Upper lobe of left lung (tissue), 6 donors: ENCODE measurements around the gene ZNF438. TPM values are rescaled to one million over a fixed set of nuclear protein-coding genes. Genes with fewer than 3 reads are reported as not detected.
A peak's percentile ranks its signal among the peaks of the same experiment; 100 is the strongest.
"Not testable (repeated sequence)": the region's sequence is repeated elsewhere in the genome, so short reads cannot be mapped to it uniquely, and the experiment has no call there.

Source experiments
- ATAC-seq, 2 donors: fragments of 200-7000 bp; cut with Tn5 transposase; one replicate each; pipeline ENCODE4 v1.9.1; 2022; ENCODE audit warnings: mild to moderate bottlenecking in 2 of 2, moderate library complexity in 2 of 2; ENCODE audit not compliant: low FRiP score in 2 of 2
- DNase-seq, 2 donors: peaks; one replicate each; pipeline ENCODE4 v3.0.0-alpha.2; 2019 to 2020
- H3K27ac ChIP-seq, 4 donors: fragments of 200-600 bp; sonication (generic); one replicate each; pipeline ENCODE4 v1.5.1; 2016 to 2019
- H3K27me3 ChIP-seq, 4 donors: fragments of 200-600 bp; sonication (generic); one replicate each; pipeline ENCODE4 v1.5.1; 2017 to 2019
- H3K36me3 ChIP-seq, 4 donors: fragments of 200-600 bp; sonication (generic); one replicate each; pipeline ENCODE4 v1.5.1; 2016 to 2019
- H3K4me1 ChIP-seq, 4 donors: fragments of 200-600 bp; sonication (generic); one replicate each; pipeline ENCODE4 v1.5.1; 2018 to 2019
- H3K4me3 ChIP-seq, 4 donors: fragments of 200-600 bp; sonication (generic); one replicate each; pipeline ENCODE4 v1.5.1; 2017 to 2019; ENCODE audit warnings: mild to moderate bottlenecking in 2 of 4, moderate library complexity in 1 of 4
- H3K9me3 ChIP-seq, 4 donors: fragments of 200-600 bp; sonication (generic); one replicate each; pipeline ENCODE4 v1.5.1; 2018 to 2019
- EP300 ChIP-seq, 4 donors: sonication (generic); formaldehyde crosslinking; IDR thresholded peaks; one replicate each; pipeline ENCODE4 v1.5.1; 2017; ENCODE audit warnings: antibody characterized with exemption in 4 of 4, control low read depth in 2 of 4
- POLR2A ChIP-seq, 4 donors: fragments of 450-650 bp; IDR thresholded peaks; one replicate each; pipeline ENCODE4 v1.5.1; 2016 to 2017; ENCODE audit warnings: antibody characterized with exemption in 4 of 4, mild to moderate bottlenecking in 2 of 4
- POLR2AphosphoS5 ChIP-seq, 2 donors: sonication (generic); formaldehyde crosslinking; IDR thresholded peaks; one replicate each; pipeline ENCODE4 v1.5.1; 2017; ENCODE audit warnings: antibody characterized with exemption in 2 of 2
- WGBS, 2 donors: methylation state at CpG; one replicate each; pipeline ENCODE4 v1.1.5; 2017 to 2018; 5-methylcytosine and 5-hydroxymethylcytosine counted together
- total RNA-seq, 6 donors: library from RNA; depleted of rRNA in 4 of 6; stranded (reverse); fragments of >200 nt in 4 of 6; gene quantifications; one replicate each; pipeline versions ENCODE4 v1.1.0 to v1.2.1, GENCODE V29; 2016 to 2021
- TF ChIP-seq, protein P1 (sequence below), 6 experiments: fragments of 450-650 bp in 4 of 6; fragments of 200-600 bp in 2 of 6; sonication (generic) in 2 of 6; IDR thresholded peaks; one replicate each; pipeline ENCODE4 v1.5.1; 2016 to 2019; ENCODE audit warnings: antibody characterized with exemption in 6 of 6
- donor health status: DM: no; HTN: no; CAD: no; lungs with moderate emphysema.
- donor health status: DM: no; HTN: yes; CAD: no; lungs with severe emphysema.

ZNF438 gene
- total RNA-seq, 6 donors from 2014 or later: 10.5 to 25.1 (median 13.7) TPM

DNA sequence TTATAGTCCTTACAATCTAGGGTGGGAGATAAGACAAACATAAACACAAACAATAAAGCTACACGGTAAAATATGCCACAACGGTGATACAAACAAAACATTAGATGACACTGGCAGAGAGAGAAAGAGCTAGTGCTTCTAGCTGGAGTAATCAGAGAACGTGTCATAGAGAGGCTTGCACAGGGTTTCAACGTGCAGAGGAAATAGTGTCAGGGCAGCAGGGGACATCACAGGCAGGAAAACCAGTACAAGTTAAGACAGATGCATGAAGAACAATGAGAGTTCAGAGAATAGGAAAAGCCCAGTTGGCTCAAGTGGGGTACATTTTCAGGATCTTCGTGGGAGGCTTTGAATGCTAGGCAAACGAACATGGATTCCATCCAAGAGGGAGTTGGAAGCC lies 91.4 kb downstream of the ZNF438 start:
- Histone ChIP-seq H3K4me3 (no peak overlapping the region), H3K27me3 (no peaks in the 10 kb centered on the region), H3K27ac (no peak overlapping the region), H3K9me3 (no peaks in the 10 kb centered on the region), H3K4me1 (peaks cover 0 to 3% (median 0%) of the 10 kb centered on the region in 4 donors), H3K36me3 (no peaks in the 10 kb centered on the region)
- TF ChIP-seq, protein P1, sequence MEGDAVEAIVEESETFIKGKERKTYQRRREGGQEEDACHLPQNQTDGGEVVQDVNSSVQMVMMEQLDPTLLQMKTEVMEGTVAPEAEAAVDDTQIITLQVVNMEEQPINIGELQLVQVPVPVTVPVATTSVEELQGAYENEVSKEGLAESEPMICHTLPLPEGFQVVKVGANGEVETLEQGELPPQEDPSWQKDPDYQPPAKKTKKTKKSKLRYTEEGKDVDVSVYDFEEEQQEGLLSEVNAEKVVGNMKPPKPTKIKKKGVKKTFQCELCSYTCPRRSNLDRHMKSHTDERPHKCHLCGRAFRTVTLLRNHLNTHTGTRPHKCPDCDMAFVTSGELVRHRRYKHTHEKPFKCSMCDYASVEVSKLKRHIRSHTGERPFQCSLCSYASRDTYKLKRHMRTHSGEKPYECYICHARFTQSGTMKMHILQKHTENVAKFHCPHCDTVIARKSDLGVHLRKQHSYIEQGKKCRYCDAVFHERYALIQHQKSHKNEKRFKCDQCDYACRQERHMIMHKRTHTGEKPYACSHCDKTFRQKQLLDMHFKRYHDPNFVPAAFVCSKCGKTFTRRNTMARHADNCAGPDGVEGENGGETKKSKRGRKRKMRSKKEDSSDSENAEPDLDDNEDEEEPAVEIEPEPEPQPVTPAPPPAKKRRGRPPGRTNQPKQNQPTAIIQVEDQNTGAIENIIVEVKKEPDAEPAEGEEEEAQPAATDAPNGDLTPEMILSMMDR (IDR thresholded peaks at IDR 0.05): no peak
- TF ChIP-seq POLR2A (IDR thresholded peaks at IDR 0.05) (no peak), EP300 (IDR thresholded peaks at IDR 0.05) (no peak), POLR2AphosphoS5 (IDR thresholded peaks at IDR 0.05) (no peak)
- DNase-seq (no peak), ATAC-seq (no peak)
- 46 to 58% methylated on average over 6 of the region's 6 CpGs for WGBS, 2 donors

DNA sequence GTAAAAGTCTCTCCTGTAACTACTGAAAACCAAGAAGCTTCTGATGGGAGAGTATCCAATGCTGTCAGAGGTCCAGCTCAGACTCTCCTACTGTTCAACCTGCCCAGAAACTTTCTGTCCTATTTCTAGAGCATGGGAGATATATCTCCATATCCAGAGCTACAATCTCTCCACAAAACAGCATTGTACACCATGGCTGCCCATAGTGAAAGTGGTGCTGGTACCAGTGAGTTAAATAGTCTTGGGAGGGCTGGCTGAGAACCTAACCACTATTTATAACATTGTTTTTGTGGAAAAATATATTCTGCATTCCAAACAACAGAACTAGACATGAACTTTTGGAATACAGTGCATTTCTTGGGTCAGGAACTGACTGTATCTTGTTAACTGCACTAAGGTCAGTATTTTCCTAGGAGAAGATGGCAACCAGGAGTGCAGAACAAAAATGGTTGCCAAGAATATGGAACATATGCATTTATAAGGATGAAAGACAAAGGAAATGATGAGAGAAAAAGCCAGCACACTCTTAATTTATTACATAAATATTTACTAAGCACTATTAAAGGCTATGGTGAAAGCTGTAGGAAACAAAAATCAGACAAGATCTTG lies 91.9 kb downstream of the ZNF438 start:
- no peaks in the 10 kb centered on the region for H3K27me3 ChIP-seq
- no peak for ATAC-seq
- H3K36me3 ChIP-seq: peaks cover 0 to 4% (median 0%) of the 10 kb centered on the region in 4 donors
- TF ChIP-seq POLR2AphosphoS5 (IDR thresholded peaks at IDR 0.05) (no peak), EP300 (IDR thresholded peaks at IDR 0.05) (no peak), POLR2A (IDR thresholded peaks at IDR 0.05) (no peak)
- TF ChIP-seq, protein P1 (IDR thresholded peaks at IDR 0.05): no peak
- H3K27ac ChIP-seq: no peak overlapping the region
- H3K9me3 ChIP-seq: no peaks in the 10 kb centered on the region
- H3K4me3 ChIP-seq: no peak overlapping the region
- no peak for DNase-seq
- peaks cover 0 to under 1% (median 0%) of the 10 kb centered on the region in 4 donors for H3K4me1 ChIP-seq

DNA sequence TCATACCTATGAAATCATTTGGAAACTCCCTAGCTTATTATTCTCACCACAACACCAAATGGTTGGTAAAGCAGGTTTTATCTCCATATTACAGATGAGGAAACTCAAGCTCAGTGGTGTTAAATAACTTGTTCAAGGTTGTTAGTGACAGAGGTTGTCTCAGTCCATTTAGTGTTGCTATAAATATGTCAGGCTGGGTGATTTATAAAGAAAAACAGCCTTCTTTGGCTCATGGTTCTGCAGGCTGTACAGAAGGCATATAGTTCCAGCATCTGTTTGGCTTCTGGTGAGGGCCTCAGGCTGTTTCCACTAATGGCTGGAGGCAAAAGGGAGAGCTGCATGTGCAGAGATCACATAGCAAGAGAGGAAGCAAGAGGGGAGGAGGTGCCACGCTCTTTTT lies 96.6 kb downstream of the ZNF438 start:
- TF ChIP-seq POLR2A (IDR thresholded peaks at IDR 0.05): no peak
- no peak for TF ChIP-seq POLR2AphosphoS5 (IDR thresholded peaks at IDR 0.05)
- no peak for TF ChIP-seq EP300 (IDR thresholded peaks at IDR 0.05)
- TF ChIP-seq, protein P1 (IDR thresholded peaks at IDR 0.05): no peak
- DNase-seq (no peak), ATAC-seq (no peak)
- Histone ChIP-seq H3K9me3 (no peaks in the 10 kb centered on the region), H3K4me1 (no peaks in the 10 kb centered on the region), H3K27me3 (no peaks in the 10 kb centered on the region), H3K36me3 (peaks cover 0 to 10% (median 2%) of the 10 kb centered on the region in 4 donors), H3K27ac (no peak overlapping the region), H3K4me3 (no peak overlapping the region)
- 73 to 95% methylated on average over 1 of the region's 1 CpG for WGBS, 2 donors

DNA sequence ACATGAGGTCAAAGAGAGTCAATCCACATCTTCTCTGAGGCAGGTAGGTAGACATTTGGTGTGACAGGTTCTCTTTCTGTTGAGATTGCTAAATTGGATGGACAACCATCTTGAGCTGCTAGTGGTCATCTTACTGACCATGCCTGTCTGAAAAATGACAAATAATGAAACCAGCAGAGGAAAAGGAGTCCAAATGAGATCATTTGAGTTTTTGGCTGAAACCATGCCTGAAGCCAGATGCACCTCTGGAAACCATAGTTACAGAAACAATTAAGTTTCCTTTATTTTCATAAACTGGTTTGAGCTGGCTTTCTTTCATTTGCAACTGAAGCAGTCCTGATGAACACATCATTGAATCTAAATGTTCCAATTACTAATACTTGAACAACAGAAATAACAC lies 100.6 kb downstream of the ZNF438 start:
- DNase-seq: no peak
- Histone ChIP-seq H3K9me3 (no peaks in the 10 kb centered on the region), H3K36me3 (peaks cover 0 to 20% (median 5%) of the 10 kb centered on the region in 4 donors), H3K4me1 (no peaks in the 10 kb centered on the region), H3K27ac (no peak overlapping the region), H3K4me3 (no peak overlapping the region), H3K27me3 (no peaks in the 10 kb centered on the region)
- no peak for ATAC-seq
- TF ChIP-seq, protein P1 (IDR thresholded peaks at IDR 0.05): no peak
- TF ChIP-seq POLR2A (IDR thresholded peaks at IDR 0.05) (no peak), POLR2AphosphoS5 (IDR thresholded peaks at IDR 0.05) (no peak), EP300 (IDR thresholded peaks at IDR 0.05) (no peak)

DNA sequence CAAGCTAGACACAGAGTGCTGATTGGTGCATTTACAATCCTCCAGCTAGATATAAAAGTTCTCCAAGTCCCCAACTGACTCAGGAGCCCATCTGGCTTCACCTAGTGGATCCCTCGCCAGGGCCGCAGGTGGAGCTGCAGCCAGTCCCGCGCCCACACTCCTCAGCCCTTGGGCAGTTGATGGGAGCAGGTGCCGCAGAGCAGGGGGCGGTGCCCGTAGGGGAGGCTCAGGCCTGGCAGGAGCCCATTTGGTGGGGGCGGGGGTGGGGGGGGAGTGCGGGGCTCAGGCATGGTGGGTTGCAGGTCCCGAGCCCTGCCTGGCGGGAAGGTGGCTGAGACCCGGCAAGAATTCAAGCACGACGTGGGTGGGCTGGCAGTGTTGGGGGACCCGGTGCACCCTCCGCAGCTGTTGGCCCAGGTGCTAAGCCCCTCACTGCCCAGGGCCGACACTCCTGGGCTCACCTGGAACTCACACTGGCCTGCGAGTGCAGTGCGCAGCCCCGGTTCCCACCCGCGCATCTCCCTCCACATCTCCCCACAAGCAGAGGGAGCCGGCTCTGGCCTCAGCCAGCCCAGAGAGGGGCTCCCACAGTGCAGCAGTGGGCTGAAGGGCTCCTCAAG lies 101.7 kb downstream of the ZNF438 start:
- no peak for ATAC-seq
- TF ChIP-seq POLR2AphosphoS5 (IDR thresholded peaks at IDR 0.05) (no peak), EP300 (IDR thresholded peaks at IDR 0.05) (no peak), POLR2A (IDR thresholded peaks at IDR 0.05) (no peak)
- TF ChIP-seq, protein P1 (IDR thresholded peaks at IDR 0.05): no peak

DNA sequence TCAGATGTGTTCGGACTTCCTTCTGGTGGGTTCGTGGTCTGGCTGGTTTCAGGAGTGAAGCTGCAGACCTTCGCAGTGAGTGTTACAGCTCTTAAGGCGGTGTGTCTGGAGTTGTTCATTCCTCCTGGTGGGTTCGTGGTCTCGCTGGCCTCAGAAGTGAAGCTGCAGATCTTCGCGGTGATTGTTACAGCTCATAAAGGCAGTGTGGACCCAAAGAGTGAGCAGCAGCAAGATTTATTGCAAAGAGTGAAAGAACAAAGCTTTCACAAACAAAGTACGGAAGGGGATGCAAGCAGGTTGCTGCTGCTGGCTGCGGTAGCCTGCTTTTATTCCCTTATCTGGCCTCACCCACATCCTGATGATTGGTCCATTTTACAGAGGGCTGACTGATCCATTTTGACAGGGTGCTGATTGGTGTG lies 102.3 kb downstream of the ZNF438 start:
- ATAC-seq, H3K9me3 ChIP-seq, H3K4me3 ChIP-seq, DNase-seq, H3K27me3 ChIP-seq, H3K4me1 ChIP-seq, H3K27ac ChIP-seq: not testable (repeated sequence)
- peaks cover 0 to 16% (median 6%) of the 10 kb centered on the region in 4 donors for H3K36me3 ChIP-seq
- 82 to 94% methylated on average over 8 to 10 of the region's 10 CpGs for WGBS, 2 donors

More for the DNA sequence above, 101.7 kb downstream of the ZNF438 start:
- DNase-seq: peak in 1 of 2 donors; percentile 57
- peaks cover 0 to 19% (median 5%) of the 10 kb centered on the region in 4 donors for H3K36me3 ChIP-seq
- no peaks in the 10 kb centered on the region for H3K4me1 ChIP-seq
- H3K27ac ChIP-seq: no peak overlapping the region
- no peaks in the 10 kb centered on the region for H3K27me3 ChIP-seq
- H3K9me3 ChIP-seq: peaks cover 0 to 1% (median 0%) of the 10 kb centered on the region in 4 donors
- no peak overlapping the region for H3K4me3 ChIP-seq
- 97 to 100% methylated on average over 1 to 12 of the region's 23 CpGs for WGBS, 2 donors
